PFSK-1 (cell line): ENCODE measurements around the gene GIT2.

Experiments
- POLR2AphosphoS5 ChIP-seq: IDR thresholded peaks from 2 replicates; pipeline ENCODE4 v1.6.1; 2012; ENCODE audit warnings: low read depth, mild to moderate bottlenecking, control low read depth, low read length, moderate library complexity
- TF ChIP-seq, protein P1 (sequence below), 2 experiments: IDR thresholded peaks; 2 replicates each; pipeline versions ENCODE4 v1.6.1 to v1.8.0; 2011 to 2012; ENCODE audit warnings: low read depth in 2 of 2, low read length in 2 of 2, control low read depth in 1 of 2, inconsistent platforms in 1 of 2, mild to moderate bottlenecking in 1 of 2, moderate library complexity in 1 of 2; ENCODE audit not compliant: insufficient read depth in 1 of 2

DNA sequence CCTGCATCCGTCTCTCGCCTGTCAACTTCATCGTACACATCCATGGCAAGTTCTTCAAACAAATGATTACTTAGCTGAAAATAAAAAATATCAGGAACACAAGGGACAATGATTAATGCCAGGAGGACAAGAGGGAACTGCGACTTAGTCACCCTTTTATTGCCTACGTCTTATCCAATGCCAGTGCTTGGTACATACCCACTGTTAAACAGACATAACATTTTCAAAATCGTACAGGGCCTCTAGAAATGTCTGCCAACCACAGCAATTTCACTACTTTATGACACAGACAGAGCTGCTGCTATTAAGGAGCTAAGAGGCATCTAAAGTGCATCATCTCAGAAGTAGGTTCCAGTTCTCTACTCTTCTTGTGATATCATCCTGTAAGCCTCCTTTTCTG lies 34.6 kb downstream of the GIT2 start:
- TF ChIP-seq POLR2AphosphoS5, result no peak
- TF ChIP-seq, protein P1, sequence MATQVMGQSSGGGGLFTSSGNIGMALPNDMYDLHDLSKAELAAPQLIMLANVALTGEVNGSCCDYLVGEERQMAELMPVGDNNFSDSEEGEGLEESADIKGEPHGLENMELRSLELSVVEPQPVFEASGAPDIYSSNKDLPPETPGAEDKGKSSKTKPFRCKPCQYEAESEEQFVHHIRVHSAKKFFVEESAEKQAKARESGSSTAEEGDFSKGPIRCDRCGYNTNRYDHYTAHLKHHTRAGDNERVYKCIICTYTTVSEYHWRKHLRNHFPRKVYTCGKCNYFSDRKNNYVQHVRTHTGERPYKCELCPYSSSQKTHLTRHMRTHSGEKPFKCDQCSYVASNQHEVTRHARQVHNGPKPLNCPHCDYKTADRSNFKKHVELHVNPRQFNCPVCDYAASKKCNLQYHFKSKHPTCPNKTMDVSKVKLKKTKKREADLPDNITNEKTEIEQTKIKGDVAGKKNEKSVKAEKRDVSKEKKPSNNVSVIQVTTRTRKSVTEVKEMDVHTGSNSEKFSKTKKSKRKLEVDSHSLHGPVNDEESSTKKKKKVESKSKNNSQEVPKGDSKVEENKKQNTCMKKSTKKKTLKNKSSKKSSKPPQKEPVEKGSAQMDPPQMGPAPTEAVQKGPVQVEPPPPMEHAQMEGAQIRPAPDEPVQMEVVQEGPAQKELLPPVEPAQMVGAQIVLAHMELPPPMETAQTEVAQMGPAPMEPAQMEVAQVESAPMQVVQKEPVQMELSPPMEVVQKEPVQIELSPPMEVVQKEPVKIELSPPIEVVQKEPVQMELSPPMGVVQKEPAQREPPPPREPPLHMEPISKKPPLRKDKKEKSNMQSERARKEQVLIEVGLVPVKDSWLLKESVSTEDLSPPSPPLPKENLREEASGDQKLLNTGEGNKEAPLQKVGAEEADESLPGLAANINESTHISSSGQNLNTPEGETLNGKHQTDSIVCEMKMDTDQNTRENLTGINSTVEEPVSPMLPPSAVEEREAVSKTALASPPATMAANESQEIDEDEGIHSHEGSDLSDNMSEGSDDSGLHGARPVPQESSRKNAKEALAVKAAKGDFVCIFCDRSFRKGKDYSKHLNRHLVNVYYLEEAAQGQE (IDR thresholded peaks at IDR 0.05; ENCODE audit: insufficient read depth in 1 of 2, low read depth in 2 of 2, low read length in 2 of 2), result no peak
